HCT116 (cell line): ENCODE data around the gene IL3. TPM values are rescaled to one million over a fixed set of nuclear protein-coding genes. Genes with fewer than 3 reads are reported as not detected.

Experiments
- ATAC-seq: fragments of 200-7000 bp; cut with Tn5 transposase; 2 replicates; pipeline ENCODE4 v1.9.1; 2020; ENCODE audit warnings: mild to moderate bottlenecking, moderate library complexity
- BruUV-seq: library from RNA; stranded (reverse); fragments of 400-500 nt; replicated peaks from 2 replicates; lab custom pipeline; 2021; lab: Mats Ljungman, UMichigan
- CTCF ChIA-PET: fragments of 300-600 bp; sonication (Branson Sonifier 250); formaldehyde crosslinking; loops from one replicate; lab custom pipeline; 2021; ENCODE audit warnings: antibody characterized with exemption; lab: Charles Lee
- POLR2A ChIA-PET: fragments of 300-600, 350-600 bp; sonication (Branson Sonifier 250); formaldehyde crosslinking; loops from one replicate; lab custom pipeline; 2021; ENCODE audit warnings: antibody characterized with exemption; lab: Charles Lee
- RAD21 ChIA-PET, 2 experiments: fragments of 300-600 bp; sonication (Branson Sonifier 250); formaldehyde crosslinking; loops; one replicate each; lab custom pipeline; 2023; ENCODE audit warnings: low total read pairs in 2 of 2; ENCODE audit not compliant: uncharacterized antibody in 2 of 2, unreplicated experiment in 2 of 2, low non-redundant PET in 1 of 2; lab: Charles Lee
- DNase-seq: peaks from one replicate; pipeline ENCODE4 v3.0.0-alpha.2; 2010; ENCODE audit warnings: low read depth, low spot score
- H2AFZ ChIP-seq: fragments of 200-600 bp; shearing (Covaris generic), sonication (generic); 2 replicates; pipeline ENCODE4 v1.6.1; 2017; ENCODE audit warnings: low read depth, mixed run types, mixed read lengths, antibody characterized with exemption, low read length; ENCODE audit not compliant: poor library complexity, severe bottlenecking
- H3K27ac ChIP-seq: 2 replicates; pipeline ENCODE4 v1.5.1; 2012; ENCODE audit warnings: low read depth, low read length
- H3K27me3 ChIP-seq: fragments of 200-600 bp; sonication (generic); 2 replicates; pipeline ENCODE4 v1.6.1; 2016; ENCODE audit warnings: mixed run types, low read length, mixed read lengths; ENCODE audit not compliant: insufficient read depth
- H3K36me3 ChIP-seq, 2 experiments: fragments of 200-500 bp in 1 of 2; fragments of 200-600 bp in 1 of 2; sonication (Bioruptor generic) in 1 of 2; sonication (generic) in 1 of 2; 2 replicates each; pipeline versions ENCODE4 v1.5.1 to v1.6.1; 2014 to 2016; ENCODE audit warnings: low read length in 2 of 2, inconsistent platforms in 1 of 2, mixed read lengths in 1 of 2, mixed run types in 1 of 2; ENCODE audit not compliant: insufficient read depth in 2 of 2, control insufficient read depth in 1 of 2
- H3K4me1 ChIP-seq, 2 experiments: fragments of 200-600 bp in 1 of 2; sonication (generic) in 1 of 2; 2 replicates each; pipeline versions ENCODE4 v1.5.1 to v1.6.1; 2012 to 2017; ENCODE audit warnings: low read length in 2 of 2, inconsistent platforms in 1 of 2, mild to moderate bottlenecking in 1 of 2, mixed read lengths in 1 of 2, mixed run types in 1 of 2, moderate library complexity in 1 of 2; ENCODE audit not compliant: insufficient read depth in 2 of 2, control insufficient read depth in 1 of 2
- H3K4me2 ChIP-seq: fragments of 200-600 bp; sonication (generic); 2 replicates; pipeline ENCODE4 v1.6.1; 2017; ENCODE audit warnings: mixed run types, low read length, mixed read lengths
- H3K4me3 ChIP-seq, 2 experiments: fragments of 200-600 bp in 1 of 2; sonication (generic) in 1 of 2; replicated peaks in 1 of 2; 2 replicates each; pipeline ENCODE4 v1.5.1; 2011 to 2016; ENCODE audit warnings: low read length in 2 of 2, control low read depth in 1 of 2, low read depth in 1 of 2, mild to moderate bottlenecking in 1 of 2, mixed read lengths in 1 of 2, mixed run types in 1 of 2
- H3K79me2 ChIP-seq: fragments of 200-600 bp; sonication (generic); 2 replicates; pipeline ENCODE4 v1.6.1; 2017; ENCODE audit warnings: mild to moderate bottlenecking, mixed run types, low read length, moderate library complexity, mixed read lengths; ENCODE audit not compliant: insufficient read depth
- H3K9ac ChIP-seq: fragments of 200-600 bp; sonication (generic); 2 replicates; pipeline ENCODE4 v1.6.1; 2016; ENCODE audit warnings: low read length, mixed read lengths
- H3K9me2 ChIP-seq: fragments of 200-600 bp; sonication (generic), shearing (Covaris generic); 2 replicates; pipeline ENCODE4 v1.6.1; 2017; ENCODE audit warnings: mixed run types, mild to moderate bottlenecking, moderate library complexity; ENCODE audit not compliant: insufficient read depth
- H3K9me3 ChIP-seq, 2 experiments: fragments of 200-500 bp in 1 of 2; fragments of 200-600 bp in 1 of 2; sonication (Bioruptor generic) in 1 of 2; sonication (generic) in 1 of 2; 2 replicates each; pipeline ENCODE4 v1.6.1; 2014 to 2017; ENCODE audit warnings: low read length in 2 of 2, mixed read lengths in 2 of 2, inconsistent platforms in 1 of 2, low read depth in 1 of 2, mild to moderate bottlenecking in 1 of 2, mixed run types in 1 of 2, moderate library complexity in 1 of 2; ENCODE audit not compliant: control insufficient read depth in 1 of 2, insufficient read depth in 1 of 2
- H4K20me1 ChIP-seq: fragments of 200-600 bp; sonication (generic), shearing (Covaris generic); 2 replicates; pipeline ENCODE4 v1.6.1; 2017; ENCODE audit warnings: mixed run types, mild to moderate bottlenecking, moderate library complexity; ENCODE audit not compliant: insufficient read depth
- CBX3 ChIP-seq: IDR thresholded peaks from 2 replicates; pipeline ENCODE4 v1.6.1; 2012; ENCODE audit warnings: low read depth
- CTCF ChIP-seq, 3 experiments: fragments of 200-600 bp in 1 of 3; sonication (generic) in 1 of 3; IDR thresholded peaks in 2 of 3; conservative IDR thresholded peaks in 1 of 3; 2 replicates each; pipeline ENCODE4 v1.5.1; 2012 to 2017; ENCODE audit warnings: low read depth in 2 of 3, low read length in 2 of 3, antibody characterized with exemption in 1 of 3, borderline replicate concordance in 1 of 3, control low read depth in 1 of 3, mild to moderate bottlenecking in 1 of 3, mixed read lengths in 1 of 3, mixed run types in 1 of 3, moderate library complexity in 1 of 3; ENCODE audit not compliant: insufficient read depth in 1 of 3
- ZBTB33 ChIP-seq: IDR thresholded peaks from 2 replicates; pipeline ENCODE4 v1.6.1; 2011; ENCODE audit warnings: mild to moderate bottlenecking, low read length, moderate library complexity; ENCODE audit not compliant: insufficient replicate concordance; ENCODE audit errors: extremely low read depth
- ZNF274 ChIP-seq: fragments of 200-500 bp; sonication (Bioruptor generic); IDR thresholded peaks from 2 replicates; pipeline ENCODE4 v1.6.1; 2014; ENCODE audit warnings: mild to moderate bottlenecking, low read depth, low read length, inconsistent platforms
- intact Hi-C: fragments of 100-400 bp; cut with micrococcal nuclease; formaldehyde crosslinking; loops from 2 replicates; pipeline ENCODE4 v1.10.0; 2022
- total RNA-seq: library from RNA; stranded (reverse); gene quantifications from one replicate; pipeline ENCODE4 v1.2.1, GENCODE V29; 2021; ENCODE audit not compliant: unreplicated experiment

Gene IL3
- total RNA-seq, 1 experiment from 2014 or later = not detected

GRCh38 chr5:132101385-132101880 is 41.0 kb downstream of the IL3 start:
- DNase-seq (no peak), ATAC-seq (no peak)
- RAD21 ChIA-PET = no interaction called here
- Histone ChIP-seq H3K4me3 (no peak overlapping the region), H2AFZ (no peak overlapping the region), H3K9ac (no peak overlapping the region)
- TF ChIP-seq CTCF (IDR thresholded peaks at IDR 0.05 in 2 of 3, conservative IDR thresholded peaks at IDR 0.05 in 1 of 3; ENCODE audit: borderline replicate concordance in 1 of 3, insufficient read depth in 1 of 3, low read depth in 2 of 3, low read length in 2 of 3) (no peak), ZNF274 (no peak), ZBTB33 (no peak), CBX3 (no peak)
- TF ChIP-seq, all 23 proteins: peak for 0
- no peak overlapping the region for H3K4me2 ChIP-seq
- H3K9me2 ChIP-seq = no peaks in the 10 kb centered on the region
- H3K27ac ChIP-seq = no peak overlapping the region
- no peaks in the 10 kb centered on the region for H3K36me3 ChIP-seq
- H3K9me3 ChIP-seq = no peaks in the 10 kb centered on the region
- ChIA-PET POLR2A (no interaction called here), CTCF (interaction anchor here (1.2 kb wide), 1 partner anchor 36 kb away, joined by 3 read pairs; no protein-coding TSS in a partner anchor)
- no TSS peak for BruUV-seq
- peaks cover 24 to 34% of the 10 kb centered on the region in 2 experiments for H3K4me1 ChIP-seq
- H3K27me3 ChIP-seq = no peaks in the 10 kb centered on the region
- intact Hi-C loops = no loop called here
- no peaks in the 10 kb centered on the region for H4K20me1 ChIP-seq
- no peaks in the 10 kb centered on the region for H3K79me2 ChIP-seq
